ENCODE results near the gene GCNA. TPM values are rescaled to one million over a fixed set of nuclear protein-coding genes. Genes with fewer than 3 reads are reported as not detected.

The GCNA gene, protein sequence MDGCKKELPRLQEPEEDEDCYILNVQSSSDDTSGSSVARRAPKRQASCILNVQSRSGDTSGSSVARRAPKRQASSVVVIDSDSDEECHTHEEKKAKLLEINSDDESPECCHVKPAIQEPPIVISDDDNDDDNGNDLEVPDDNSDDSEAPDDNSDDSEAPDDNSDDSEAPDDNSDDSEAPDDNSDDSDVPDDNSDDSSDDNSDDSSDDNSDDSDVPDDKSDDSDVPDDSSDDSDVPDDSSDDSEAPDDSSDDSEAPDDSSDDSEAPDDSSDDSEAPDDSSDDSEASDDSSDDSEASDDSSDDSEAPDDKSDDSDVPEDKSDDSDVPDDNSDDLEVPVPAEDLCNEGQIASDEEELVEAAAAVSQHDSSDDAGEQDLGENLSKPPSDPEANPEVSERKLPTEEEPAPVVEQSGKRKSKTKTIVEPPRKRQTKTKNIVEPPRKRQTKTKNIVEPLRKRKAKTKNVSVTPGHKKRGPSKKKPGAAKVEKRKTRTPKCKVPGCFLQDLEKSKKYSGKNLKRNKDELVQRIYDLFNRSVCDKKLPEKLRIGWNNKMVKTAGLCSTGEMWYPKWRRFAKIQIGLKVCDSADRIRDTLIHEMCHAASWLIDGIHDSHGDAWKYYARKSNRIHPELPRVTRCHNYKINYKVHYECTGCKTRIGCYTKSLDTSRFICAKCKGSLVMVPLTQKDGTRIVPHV
- 0.99 TPM for total RNA-seq

DNA sequence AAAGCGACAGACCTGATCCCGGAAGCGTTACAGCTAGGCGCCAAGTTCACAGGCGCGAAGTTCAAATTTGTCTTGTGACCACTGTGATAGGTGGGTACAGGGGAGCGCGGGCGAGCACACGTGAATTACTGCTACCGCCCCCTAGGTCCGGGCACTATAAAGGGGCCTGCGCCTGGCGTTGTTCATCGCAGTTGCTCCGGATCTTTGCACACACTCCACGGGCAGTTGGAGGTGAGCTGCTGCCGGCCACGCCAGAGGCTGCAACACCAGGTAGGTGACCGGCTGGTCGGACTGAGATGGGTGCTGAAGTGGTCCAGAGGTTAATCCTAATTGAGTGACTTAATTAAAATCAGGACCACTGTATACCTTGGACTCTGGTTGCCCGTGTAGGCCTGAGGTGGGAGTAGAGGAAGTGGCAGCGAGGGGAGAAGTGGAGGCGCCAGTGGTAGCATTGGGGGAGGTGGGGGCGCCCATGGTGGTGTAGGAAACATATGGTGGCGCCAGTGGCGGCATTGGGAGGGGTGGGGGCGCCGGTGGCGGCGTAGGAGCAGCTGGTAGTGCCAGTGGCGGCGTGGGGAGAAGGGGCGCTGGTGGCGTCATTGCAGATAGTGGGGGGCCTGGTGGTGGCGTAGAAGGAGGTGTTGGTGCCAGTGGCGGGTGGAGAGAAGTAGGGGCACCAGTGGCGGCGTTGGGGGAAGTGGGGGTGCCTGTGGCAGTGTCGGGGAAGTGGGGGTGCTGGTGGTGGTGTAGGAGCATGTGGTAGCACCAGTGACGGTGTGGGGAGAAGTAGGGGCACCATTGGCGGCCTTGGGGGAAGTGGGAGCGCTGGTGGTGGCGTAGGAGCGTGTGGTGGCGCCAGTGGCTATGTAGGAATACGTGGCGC, at the start of gene GCNA:
TSS of gene GCNA (plus strand) at position 185 of the 883 bp plus-strand sequence. CDS start 2,385 bp downstream, outside the sequence.
- no peak for DNase-seq

DNA sequence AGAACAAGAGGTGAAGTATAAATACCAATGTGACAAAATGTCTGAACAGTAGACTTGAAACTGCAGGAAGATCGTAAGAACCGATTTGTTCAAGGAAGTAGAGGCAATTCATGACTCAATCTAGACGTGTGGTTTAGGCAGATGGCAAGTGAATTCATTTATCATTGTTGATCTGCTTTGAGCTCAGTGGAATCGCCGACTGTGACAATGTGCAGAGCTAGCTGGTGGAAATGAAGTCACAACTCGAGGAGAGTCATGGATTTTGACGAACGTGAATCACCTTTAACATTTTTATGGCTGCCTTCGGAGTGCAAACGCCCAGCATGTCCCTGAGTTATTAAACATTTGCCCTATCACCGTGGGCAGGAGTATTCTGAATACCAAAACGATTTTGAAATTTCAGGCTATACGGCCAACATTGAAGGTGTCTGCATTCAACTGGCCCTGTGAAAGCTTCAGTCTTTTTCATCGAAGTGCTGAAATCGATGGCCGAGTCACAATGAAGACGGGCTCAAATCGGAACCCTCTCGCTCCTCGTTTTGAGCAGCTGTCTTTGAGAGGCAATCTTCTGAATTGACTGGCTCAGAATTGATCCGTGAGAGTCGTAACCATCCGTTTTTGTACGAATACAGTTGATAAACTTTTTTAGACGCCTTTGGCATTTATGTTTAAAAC, 46.0 kb upstream of the GCNA start:
- DNase-seq, result no peak

DNA sequence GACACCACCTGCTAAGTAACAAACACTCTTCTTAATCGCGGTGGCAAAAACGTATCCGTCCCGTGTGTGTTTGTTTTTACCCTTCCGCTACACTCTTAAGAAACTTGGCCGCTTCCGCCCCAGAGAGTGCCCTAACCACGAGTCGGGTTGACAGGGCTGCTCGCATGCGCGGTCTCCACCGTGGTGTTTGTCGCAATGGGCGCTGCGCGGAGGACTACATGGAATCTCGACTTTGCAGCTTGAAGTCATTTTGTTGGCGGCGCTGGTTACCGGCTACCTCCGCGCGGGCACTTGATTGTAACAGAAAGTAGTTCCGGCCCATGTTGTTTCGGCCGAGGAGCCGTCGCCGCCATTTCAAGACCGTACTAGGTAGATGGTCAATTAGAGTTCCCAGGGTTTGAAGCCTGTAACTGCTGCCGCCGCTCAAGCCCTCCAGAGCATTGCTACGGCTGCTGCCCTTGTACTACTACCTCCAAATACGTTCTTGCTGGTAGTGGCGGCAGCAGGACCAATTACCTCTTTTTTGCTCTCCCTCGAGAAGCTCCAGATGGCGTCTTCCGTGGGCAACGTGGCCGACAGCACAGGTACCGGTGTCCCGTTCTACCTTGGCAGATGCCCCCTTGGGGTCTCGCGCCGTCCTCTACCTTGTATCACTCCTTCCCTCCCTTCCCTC, 45.3 kb upstream of the GCNA start, which contains the start of gene OGT:
TSS of gene OGT (plus strand) at position 352 of the 673 bp plus-strand sequence. CDS start at position 548, 196 bp downstream.
- peak; percentile 93 for DNase-seq

DNA sequence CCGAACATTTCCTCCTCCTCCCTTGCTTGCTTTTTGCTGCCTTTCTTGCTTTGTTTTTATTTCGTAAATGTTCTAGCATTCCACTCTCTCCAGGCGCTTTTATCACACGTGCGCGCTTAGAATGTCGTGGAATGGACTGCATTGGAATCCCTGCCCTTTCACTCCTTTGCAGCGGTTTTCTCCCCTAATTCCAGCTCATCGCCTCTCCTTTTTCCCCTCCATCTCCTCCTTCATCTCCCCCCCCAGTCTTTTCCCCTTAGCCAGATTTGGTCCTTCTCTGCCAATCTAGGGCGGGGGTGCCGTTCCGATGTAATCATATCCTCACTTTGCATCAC, 44.8 kb upstream of the GCNA start:
- no peak for DNase-seq

DNA sequence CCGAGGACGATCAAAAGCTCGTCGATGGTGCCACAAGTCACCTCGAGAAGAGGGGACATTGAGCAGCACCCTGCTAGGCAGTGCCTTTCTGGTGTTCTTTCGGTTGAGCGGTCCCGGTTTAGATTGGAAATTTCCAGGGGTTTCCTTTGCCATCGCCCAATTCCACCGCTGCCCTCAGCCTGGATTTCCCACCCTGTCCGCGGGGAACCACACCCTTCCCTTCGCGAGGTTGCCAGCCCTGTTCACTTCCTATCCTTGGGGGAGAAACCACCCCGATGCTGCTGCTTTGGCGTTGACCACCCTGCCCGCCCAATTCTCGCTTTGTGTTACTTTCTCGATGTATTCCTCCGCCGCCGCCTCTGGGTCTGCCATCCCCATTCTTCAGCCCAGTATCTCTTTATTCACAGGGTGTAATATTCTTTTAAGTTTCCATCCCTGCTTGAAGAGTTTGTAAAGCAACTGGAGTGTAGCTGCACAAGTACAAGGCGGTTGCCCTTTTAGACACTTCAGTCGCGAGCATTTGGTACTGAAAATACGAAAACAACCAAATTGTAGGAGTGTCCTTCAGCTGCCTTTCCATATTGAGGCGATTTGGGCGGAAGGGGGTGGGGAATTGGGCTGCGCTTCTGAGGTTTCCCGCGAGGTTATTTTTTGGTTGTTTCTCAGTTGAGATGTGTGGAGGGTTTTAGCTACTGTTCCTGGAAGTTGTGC, 44.2 kb upstream of the GCNA start:
- DNase-seq, result peak; percentile 14

DNA sequence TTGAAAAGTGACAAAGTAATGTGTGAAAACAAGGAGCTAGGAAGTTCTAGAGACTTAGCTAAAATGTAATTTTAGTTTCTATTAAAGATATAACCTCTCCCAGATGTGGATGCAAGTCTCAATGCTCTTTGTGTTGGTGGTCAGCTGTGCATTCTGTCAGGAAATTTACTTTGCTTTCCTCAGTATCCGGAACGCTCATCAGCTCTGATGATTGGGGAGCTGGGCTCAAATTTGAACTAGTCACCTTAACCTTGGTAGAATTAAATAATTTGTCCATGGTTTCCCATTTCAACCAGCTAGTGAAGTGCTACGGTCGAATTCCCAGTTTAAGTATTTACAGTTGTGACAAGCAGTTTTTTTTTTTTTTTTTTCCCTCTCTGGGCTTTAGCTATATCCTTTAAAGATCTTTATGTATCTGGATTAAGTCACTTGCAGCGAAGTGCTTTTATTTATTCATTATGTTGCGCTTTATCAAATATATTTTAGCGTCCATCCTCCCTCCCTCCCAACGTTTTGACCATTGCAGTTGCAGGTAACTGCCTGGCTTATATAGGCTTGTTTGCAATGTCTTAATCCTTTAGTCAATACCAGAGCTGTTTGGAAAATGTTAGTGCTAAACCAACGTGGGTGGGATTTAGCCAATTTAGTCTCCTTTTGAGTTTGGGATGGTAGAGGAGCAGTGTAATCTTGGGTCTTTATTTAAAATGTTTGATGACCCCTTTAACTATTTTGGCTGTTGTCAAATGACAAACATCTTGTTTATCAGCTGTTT, 43.3 kb upstream of the GCNA start:
- no peak for DNase-seq

DNA sequence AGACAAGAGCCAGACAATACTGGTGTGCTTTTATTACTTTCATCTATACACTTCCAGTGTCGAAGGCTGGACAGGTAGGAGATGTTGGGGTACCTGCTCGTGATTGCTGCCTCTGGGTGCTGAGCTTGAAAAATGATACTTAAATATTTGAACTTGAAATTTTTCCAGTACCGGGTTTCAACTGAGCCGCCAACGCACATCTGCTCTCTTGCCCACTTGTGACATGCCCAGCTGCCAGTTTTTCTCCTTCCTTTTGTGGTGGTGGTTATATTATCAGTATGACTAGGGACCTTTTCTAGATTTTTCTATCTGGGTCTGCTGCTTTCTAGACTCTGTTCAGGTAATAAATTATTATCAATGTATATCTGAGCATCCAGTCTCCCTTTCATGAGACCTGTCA, 42.0 kb upstream of the GCNA start:
- DNase-seq, result no peak

DNA sequence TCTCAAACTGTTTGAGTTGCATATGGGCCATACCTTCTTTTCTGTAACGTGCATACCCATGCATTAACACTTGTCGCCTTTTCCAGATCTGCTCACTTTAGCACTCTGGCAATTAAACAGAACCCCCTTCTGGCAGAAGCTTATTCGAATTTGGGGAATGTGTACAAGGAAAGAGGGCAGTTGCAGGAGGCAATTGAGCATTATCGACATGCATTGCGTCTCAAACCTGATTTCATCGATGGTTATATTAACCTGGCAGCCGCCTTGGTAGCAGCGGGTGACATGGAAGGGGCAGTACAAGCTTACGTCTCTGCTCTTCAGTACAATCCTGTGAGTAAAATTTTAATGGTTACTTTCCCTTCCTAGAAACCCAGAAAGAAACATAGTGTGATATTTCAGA, 40.5 kb upstream of the GCNA start:
- DNase-seq, result no peak

DNA sequence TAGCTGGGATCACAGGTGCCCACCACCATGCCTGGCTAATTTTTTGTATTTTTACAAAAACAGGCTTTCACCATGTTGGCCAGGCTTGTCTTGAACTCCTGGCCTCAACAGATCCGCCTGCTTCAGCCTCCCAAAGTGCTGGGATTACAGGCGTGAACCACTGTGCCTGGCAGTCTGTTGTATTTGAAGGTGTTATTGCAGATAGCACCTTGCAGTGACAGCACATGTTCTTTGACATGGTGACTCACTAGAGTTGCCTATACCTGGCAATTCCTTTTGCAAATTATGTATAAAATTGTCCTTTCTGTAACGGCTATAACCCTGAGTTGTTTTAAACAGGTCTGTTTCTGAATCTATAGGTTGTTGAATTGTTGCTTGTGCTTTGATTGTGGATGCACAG, 37.4 kb upstream of the GCNA start:
- DNase-seq, result no peak

DNA sequence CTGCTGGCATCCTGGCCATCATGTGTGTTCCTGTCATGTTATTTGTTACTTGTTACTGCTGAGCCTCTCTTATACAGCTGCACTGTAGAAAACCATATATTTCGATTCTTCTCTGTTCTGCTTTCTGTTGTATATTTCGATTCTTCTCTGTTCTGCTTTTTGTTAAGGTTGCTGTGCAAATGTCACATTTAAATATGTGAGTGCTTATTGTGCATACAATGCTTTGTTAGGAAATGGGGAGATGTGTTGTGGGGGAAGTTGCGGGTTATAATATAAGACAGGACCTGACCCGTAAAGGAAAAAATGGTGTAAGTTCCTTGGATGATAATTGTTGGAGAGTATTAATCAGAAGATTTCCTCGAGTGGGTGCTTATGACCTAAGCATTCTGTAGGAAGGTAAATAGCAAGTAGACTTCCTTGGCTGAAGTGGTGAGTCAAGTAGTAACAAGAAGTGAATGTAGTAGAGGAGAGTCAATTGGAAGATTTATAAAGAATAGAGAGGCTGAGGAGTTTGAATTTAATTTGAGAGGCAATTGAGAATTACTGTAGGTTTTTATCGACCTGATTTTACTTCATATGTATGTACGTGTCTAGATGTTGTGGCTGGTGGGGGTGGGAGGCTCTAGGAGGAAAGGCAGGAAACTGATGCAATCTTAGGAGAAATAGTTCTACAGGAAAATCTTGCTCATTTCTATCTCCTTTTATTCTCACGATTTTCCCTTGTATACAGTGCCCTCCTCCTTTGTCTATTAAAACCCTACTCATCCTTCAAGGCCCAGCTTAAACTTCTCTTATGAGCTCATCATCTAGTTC, 36.8 kb upstream of the GCNA start:
- no peak for DNase-seq

DNA sequence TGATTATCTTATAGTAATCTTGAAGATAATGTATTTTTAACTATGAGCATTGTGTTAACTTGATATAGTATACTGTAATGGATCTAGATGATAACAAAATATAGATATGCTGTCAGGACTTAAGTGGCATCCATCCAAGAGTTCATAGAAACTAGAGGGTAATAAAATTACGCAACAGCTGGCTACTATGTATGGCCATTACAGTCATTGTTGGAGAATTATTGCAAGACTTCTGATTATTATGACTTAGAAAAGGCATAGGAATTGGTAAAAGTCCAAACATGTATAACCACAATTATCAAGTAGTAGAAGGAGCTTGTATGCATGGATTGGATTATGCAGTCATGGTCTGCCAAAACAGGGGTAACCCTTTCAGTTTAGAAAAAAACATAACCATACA, 35.8 kb upstream of the GCNA start:
- DNase-seq, result no peak

DNA sequence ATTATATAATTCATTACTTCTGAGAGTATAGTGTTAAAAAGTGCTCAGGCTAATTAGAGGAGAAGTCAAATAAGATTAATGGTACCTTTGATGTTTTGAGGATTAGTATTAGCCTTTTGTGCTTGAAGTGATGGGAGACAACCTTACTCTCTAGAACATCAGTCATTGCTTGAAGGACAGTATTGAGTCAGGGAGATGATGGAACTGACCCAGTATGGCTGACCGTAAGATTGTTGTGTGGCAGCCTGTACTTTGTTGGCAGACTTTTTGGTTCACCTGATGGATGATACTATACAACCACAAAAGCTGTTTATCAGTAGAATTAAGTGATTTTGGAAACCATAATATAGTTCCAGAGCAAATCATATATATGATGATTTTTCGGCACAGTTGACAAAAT, 35.4 kb upstream of the GCNA start:
- no peak for DNase-seq

DNA sequence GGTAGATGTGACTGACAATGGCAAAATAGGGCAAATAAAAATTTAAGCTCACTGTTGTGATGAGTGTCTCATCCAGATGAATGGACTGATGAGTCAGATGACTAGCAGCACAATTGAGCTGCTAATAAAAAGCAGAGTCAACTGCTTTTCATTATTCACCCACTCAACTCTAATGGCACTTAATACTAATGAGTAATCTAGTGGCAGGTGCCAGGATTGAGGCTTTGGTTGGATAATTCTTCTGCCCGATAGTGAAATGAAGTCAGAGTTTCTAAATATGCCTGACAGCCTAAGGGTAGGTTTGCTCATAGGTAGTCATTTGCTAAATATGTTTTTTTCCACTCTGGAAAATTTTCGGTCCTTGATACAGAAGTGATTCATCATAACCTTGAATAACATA, 34.9 kb upstream of the GCNA start:
- DNase-seq, result no peak

DNA sequence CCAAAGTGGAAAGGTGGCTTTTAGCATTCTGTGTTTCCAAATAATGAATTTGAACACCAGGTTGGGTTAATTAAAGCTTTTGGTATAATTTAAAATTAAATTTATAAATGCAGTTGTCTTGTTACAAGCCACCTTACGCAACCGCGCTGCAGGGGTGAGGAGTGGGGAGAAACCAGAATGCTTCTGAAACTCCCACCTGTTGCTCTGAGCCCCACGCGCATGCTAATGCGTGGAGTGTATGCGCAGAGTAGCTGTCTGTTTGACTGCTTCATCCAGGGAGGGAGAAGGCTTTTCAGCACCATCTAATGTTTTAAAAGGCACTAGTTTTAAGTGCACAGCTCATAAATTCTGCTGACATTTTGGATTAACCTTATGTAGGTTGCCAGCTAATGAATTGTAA, 32.9 kb upstream of the GCNA start:
- DNase-seq, result no peak

DNA sequence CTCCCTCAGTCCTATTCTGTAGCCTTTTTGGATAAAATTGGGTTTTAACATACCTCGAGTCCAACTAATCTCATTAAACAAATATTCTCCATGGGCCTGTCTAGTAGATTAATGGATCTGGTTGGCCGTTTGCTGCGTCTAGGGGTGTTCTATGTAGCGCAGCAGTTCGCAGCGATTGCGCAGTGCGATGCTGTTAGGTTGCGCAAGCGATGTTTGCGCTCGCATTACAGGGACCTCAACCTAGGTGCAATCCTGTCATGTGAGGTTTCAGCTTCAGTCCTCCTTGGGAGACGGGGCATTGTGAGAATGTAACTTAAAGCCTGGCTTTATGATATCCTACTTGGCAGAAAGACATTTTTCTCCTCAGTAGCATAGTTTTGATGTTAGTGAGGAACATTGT, 31.4 kb upstream of the GCNA start:
- DNase-seq, result no peak

DNA sequence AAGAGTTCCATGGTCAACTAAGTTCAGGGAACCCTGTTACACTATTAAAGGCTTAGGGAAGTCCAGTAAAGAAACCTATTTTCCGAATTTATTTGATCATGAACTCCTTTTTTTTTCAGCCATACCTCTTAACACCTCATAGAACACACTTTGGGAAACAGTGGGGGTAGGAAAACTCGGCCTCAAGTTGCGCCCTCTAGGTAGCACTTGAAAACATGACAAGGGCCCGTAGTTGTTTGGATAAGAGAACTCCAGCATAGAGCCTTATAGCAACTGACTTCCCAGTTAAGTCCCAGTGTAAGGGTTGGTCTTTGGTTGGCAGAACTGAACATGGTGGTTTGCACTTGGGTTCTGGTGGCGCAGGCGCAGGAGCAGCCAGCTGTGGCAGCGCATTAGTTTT, 30.9 kb upstream of the GCNA start:
- no peak for DNase-seq

DNA sequence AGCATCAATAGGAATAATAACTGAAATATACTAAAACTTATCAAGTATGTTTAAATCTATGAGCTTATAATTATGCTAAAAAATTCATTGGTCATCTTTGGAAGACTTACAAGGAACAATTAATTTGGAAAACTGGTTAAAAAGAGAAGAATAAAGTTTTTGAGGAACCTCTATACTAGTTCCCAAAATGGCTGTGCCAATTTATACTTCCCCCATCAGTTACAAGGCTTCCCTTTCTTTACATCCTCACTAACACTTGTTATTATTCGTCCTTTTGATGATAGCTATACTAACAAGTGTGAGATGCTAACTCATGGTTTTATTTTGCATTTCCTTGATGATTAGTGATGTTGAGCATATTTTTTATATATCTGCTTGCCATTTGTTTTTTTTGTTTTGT, 28.3 kb upstream of the GCNA start:
- no peak for DNase-seq

DNA sequence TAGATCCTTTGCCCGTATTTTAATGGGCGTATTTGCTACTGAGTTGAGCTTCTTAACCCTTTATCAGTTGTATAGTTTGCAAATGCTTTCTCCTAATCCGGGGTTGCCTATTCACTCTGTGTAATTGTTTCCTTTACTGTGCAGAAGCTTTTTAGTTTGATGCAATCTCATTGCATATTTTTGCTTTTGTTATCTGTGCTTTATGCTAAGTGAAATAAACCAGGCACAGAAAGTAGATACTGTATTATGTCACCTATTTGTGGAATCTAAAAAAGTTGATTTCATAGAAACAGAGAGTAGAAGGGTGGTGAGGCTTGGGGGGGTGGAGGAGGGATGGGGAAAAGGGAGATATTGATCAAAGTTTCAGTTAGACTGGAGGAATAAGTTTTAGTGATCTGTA, 27.7 kb upstream of the GCNA start:
- no peak for DNase-seq

DNA sequence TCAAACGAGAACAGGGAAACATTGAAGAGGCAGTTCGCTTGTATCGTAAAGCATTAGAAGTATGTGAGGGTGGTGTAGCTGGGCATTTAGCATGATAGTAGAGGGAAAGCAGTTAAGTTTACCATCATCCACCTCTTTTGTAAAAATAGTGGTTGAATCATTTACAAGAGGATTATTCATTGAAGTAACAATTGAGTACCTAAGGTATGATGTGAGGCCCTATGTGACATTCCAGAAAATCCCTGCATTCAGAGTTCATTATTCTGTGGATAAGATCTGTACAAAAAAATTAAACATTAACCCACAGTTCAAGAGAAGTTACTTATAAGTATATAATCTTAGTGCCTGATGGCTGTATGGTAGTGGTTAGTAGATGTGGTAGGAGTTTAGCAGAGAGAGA, 22.2 kb upstream of the GCNA start:
- no peak for DNase-seq

Data from skin of body (tissue), 2 donors.